KMS-11 (cell line): ENCODE measurements around the gene MAGEA2.
"Not testable (repeated sequence)": the region's sequence is repeated elsewhere in the genome, so short reads cannot be mapped to it uniquely, and the experiment has no call there.

ENCODE experiments used
- H2AFZ ChIP-seq: fragments of 200-600 bp; sonication (generic); 2 replicates; pipeline ENCODE4 v1.6.1; 2016; ENCODE audit warnings: antibody characterized with exemption, mixed run types, low read depth
- H3K27ac ChIP-seq: fragments of 200-600 bp; sonication (generic); 2 replicates; pipeline ENCODE4 v1.6.1; 2016; ENCODE audit warnings: mild to moderate bottlenecking, mixed run types
- H3K27me3 ChIP-seq: fragments of 200-600 bp; sonication (generic); 2 replicates; pipeline ENCODE4 v1.6.1; 2017; ENCODE audit warnings: mild to moderate bottlenecking, low read depth, mixed run types, moderate library complexity; ENCODE audit not compliant: insufficient read depth
- H3K36me3 ChIP-seq: fragments of 200-600 bp; sonication (generic); 2 replicates; pipeline ENCODE4 v1.6.1; 2017; ENCODE audit warnings: mild to moderate bottlenecking, mixed run types; ENCODE audit not compliant: insufficient read depth
- H3K4me1 ChIP-seq: fragments of 200-600 bp; sonication (generic); 2 replicates; pipeline ENCODE4 v1.6.1; 2016; ENCODE audit warnings: mild to moderate bottlenecking, low read depth, mixed run types; ENCODE audit not compliant: poor library complexity, severe bottlenecking
- H3K4me2 ChIP-seq: fragments of 200-600 bp; sonication (generic); 2 replicates; pipeline ENCODE4 v1.7.0; 2016; ENCODE audit warnings: mild to moderate bottlenecking, mixed run types
- H3K4me3 ChIP-seq: fragments of 200-600 bp; sonication (generic); IDR thresholded peaks from 2 replicates; pipeline ENCODE4 v1.6.1; 2017; ENCODE audit warnings: low read depth, low read length, mixed read lengths; ENCODE audit not compliant: insufficient read depth
- H3K79me2 ChIP-seq: fragments of 200-600 bp; sonication (generic); 2 replicates; pipeline ENCODE4 v1.6.1; 2016; ENCODE audit warnings: low read depth, mixed run types; ENCODE audit not compliant: insufficient read depth
- H3K9ac ChIP-seq: fragments of 200-600 bp; sonication (generic); 2 replicates; pipeline ENCODE4 v1.6.1; 2016; ENCODE audit warnings: mild to moderate bottlenecking, mixed run types
- H4K20me1 ChIP-seq: fragments of 200-600 bp; sonication (generic); 2 replicates; pipeline ENCODE4 v1.6.1; 2016; ENCODE audit warnings: mild to moderate bottlenecking, mixed run types; ENCODE audit not compliant: insufficient read depth
- CTCF ChIP-seq: fragments of 200-600 bp; sonication (generic); conservative IDR thresholded peaks from 2 replicates; pipeline ENCODE4 v1.6.1; 2017; ENCODE audit warnings: low read depth, mild to moderate bottlenecking, antibody characterized with exemption, low read length, moderate library complexity, mixed read lengths

The MAGEA2 gene

DNA sequence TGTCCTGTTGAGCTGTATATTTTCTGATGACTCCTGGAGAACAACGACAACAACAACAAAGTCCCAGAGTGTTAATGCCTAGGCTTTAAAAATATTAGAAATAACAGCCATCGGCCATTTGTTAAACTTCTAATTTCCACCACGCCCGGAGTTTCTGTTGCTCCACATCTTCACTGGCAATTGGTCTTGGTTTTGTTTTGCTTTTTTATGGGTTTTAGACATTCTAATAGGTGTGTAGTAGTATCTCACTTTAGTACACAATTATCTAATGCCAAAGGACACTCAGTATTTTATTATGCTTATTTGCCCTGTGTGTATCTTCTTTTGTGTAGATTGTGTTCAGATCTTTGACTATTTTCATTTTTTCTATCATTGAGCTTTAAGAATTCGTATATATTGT lies 15.1 kb downstream of the MAGEA2 start:
- H3K4me3 ChIP-seq = no peak overlapping the region
- no peaks in the 10 kb centered on the region for H3K27me3 ChIP-seq
- H4K20me1 ChIP-seq = no peaks in the 10 kb centered on the region
- H2AFZ ChIP-seq = no peak overlapping the region
- no peak overlapping the region for H3K27ac ChIP-seq
- no peaks in the 10 kb centered on the region for H3K36me3 ChIP-seq
- H3K4me1 ChIP-seq = no peaks in the 10 kb centered on the region
- no peak for TF ChIP-seq CTCF
- no peak overlapping the region for H3K9ac ChIP-seq
- H3K4me2 ChIP-seq = no peak overlapping the region
- H3K79me2 ChIP-seq = no peaks in the 10 kb centered on the region

DNA sequence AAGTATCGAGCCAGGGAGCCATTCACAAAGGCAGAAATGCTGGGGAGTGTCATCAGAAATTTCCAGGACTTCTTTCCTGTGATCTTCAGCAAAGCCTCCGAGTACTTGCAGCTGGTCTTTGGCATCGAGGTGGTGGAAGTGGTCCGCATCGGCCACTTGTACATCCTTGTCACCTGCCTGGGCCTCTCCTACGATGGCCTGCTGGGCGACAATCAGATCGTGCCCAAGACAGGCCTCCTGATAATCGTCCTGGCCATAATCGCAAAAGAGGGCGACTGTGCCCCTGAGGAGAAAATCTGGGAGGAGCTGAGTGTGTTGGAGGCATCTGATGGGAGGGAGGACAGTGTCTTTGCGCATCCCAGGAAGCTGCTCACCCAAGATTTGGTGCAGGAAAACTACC lies 17.1 kb downstream of the MAGEA2 start:
- not testable (repeated sequence) for H3K4me3 ChIP-seq, H3K36me3 ChIP-seq, H3K27me3 ChIP-seq, H2AFZ ChIP-seq, H3K4me1 ChIP-seq, H3K9ac ChIP-seq, H3K4me2 ChIP-seq, H3K27ac ChIP-seq, H3K79me2 ChIP-seq, H4K20me1 ChIP-seq

DNA sequence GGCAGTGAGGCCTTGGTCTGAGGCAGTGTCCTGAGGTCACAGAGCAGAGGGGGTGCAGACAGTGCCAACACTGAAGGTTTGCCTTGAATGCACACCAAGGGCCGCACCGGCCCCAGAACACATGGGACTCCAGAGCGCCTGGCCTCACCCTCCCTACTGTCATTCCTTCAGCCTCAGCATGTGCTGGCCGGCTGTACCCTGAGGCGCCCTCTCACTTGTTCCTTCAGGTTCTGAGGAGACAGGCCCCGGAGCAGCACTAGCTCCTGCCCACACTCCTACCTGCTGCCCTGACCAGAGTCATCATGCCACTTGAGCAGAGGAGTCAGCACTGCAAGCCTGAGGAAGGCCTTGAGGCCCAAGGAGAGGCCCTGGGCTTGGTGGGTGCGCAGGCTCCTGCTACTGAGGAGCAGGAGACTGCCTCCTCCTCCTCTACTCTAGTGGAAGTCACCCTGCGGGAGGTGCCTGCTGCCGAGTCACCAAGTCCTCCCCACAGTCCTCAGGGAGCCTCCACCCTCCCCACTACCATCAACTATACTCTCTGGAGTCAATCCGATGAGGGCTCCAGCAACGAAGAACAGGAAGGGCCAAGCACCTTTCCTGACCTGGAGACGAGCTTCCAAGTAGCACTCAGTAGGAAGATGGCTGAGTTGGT lies 17.7 kb downstream of the MAGEA2 start:
- Histone ChIP-seq H3K27ac (no peak overlapping the region), H3K9ac (no peak overlapping the region), H2AFZ (no peak overlapping the region), H3K4me2 (no peak overlapping the region), H4K20me1 (no peaks in the 10 kb centered on the region), H3K27me3 (no peaks in the 10 kb centered on the region), H3K79me2 (no peaks in the 10 kb centered on the region), H3K36me3 (no peaks in the 10 kb centered on the region), H3K4me3 (no peak overlapping the region), H3K4me1 (no peaks in the 10 kb centered on the region)
- TF ChIP-seq CTCF = no peak

DNA sequence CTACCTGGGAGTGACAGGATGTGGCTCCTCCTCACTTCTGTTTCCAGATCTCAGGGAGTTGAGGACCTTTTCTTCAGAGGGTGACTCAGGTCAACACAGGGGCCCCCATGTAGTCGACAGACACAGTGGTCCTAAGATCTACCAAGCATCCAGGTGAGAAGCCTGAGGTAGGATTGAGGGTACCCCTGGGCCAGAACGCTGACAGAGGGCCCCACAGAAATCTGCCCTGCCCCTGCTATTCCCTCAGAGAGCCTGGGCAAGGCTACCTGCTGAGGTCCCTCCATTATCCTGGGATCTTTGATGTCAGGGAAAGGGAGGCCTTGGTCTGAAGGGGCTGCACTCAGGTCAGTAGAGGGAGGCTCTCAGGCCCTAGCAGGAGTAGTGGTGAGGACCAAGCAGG lies 18.5 kb downstream of the MAGEA2 start:
- H3K4me3 ChIP-seq = no peak overlapping the region
- no peak overlapping the region for H3K4me2 ChIP-seq
- no peak overlapping the region for H3K27ac ChIP-seq
- no peaks in the 10 kb centered on the region for H3K79me2 ChIP-seq
- no peak for TF ChIP-seq CTCF
- no peak overlapping the region for H2AFZ ChIP-seq
- no peak overlapping the region for H3K9ac ChIP-seq
- H3K27me3 ChIP-seq = no peaks in the 10 kb centered on the region
- no peaks in the 10 kb centered on the region for H4K20me1 ChIP-seq
- no peaks in the 10 kb centered on the region for H3K4me1 ChIP-seq
- no peaks in the 10 kb centered on the region for H3K36me3 ChIP-seq

- not testable (repeated sequence) for H3K36me3 ChIP-seq, H3K4me1 ChIP-seq, H3K27ac ChIP-seq, H3K9ac ChIP-seq, H2AFZ ChIP-seq, H3K79me2 ChIP-seq, H4K20me1 ChIP-seq, H3K4me3 ChIP-seq, H3K27me3 ChIP-seq, H3K4me2 ChIP-seq
These were observed 19.3 kb downstream of the MAGEA2 start for GRCh38 chrX:152734143-152734858.
